WTC11 (cell line): ENCODE results near the gene CSNK1A1. TPM values are rescaled to one million over a fixed set of nuclear protein-coding genes. Genes with fewer than 3 reads are reported as not detected.
A peak's percentile ranks its signal among the peaks of the same experiment; 100 is the strongest.
"Not testable (repeated sequence)": the region's sequence is repeated elsewhere in the genome, so short reads cannot be mapped to it uniquely, and the experiment has no call there.

ENCODE experiments used
- ATAC-seq: fragments of 200-7000 bp; cut with Tn5 transposase; 2 replicates; pipeline ENCODE4 v1.10.0; 2021; ENCODE audit warnings: mild to moderate bottlenecking, moderate library complexity
- CTCF ChIA-PET: fragments of 300-600 bp; sonication (Branson Sonifier 250); formaldehyde crosslinking; loops from one replicate; lab custom pipeline; 2021; ENCODE audit warnings: antibody characterized with exemption; lab: Charles Lee
- POLR2A ChIA-PET: fragments of 350-600 bp; sonication (Branson Sonifier 250); formaldehyde crosslinking; loops from one replicate; lab custom pipeline; 2021; ENCODE audit warnings: antibody characterized with exemption; lab: Charles Lee
- DNase-seq: peaks from one replicate; pipeline ENCODE4 v3.0.0; 2021; ENCODE audit warnings: low spot score
- H3K27ac Mint-ChIP-seq: 2 replicates; pipeline ENCODE4 v1.8.0; 2021; ENCODE audit warnings: mixed read lengths
- H3K27me3 Mint-ChIP-seq: 2 replicates; pipeline ENCODE4 v1.8.0; 2021; ENCODE audit warnings: low read depth, mild to moderate bottlenecking, moderate library complexity, mixed read lengths
- H3K36me3 Mint-ChIP-seq: 2 replicates; pipeline ENCODE4 v1.8.0; 2021; ENCODE audit warnings: mixed read lengths
- H3K4me1 Mint-ChIP-seq: 2 replicates; pipeline ENCODE4 v1.8.0; 2022; ENCODE audit warnings: mixed read lengths
- H3K4me3 Mint-ChIP-seq: 2 replicates; pipeline ENCODE4 v1.8.0; 2021; ENCODE audit warnings: mild to moderate bottlenecking, moderate library complexity, mixed read lengths
- H3K9me3 Mint-ChIP-seq: 2 replicates; pipeline ENCODE4 v1.8.0; 2021; ENCODE audit warnings: mixed read lengths
- ATF6 ChIP-seq: sonication (generic); formaldehyde crosslinking; IDR thresholded peaks from 2 replicates; pipeline ENCODE4 v1.8.1; 2023; ENCODE audit warnings: mild to moderate bottlenecking, missing genetic modification reagents
- CDX4 ChIP-seq: fragments of 250-450 bp; sonication (Bioruptor Pico); IDR thresholded peaks from 2 replicates; pipeline ENCODE4 v1.9.0; 2021; ENCODE audit warnings: moderate library complexity, mild to moderate bottlenecking, inconsistent platforms, borderline replicate concordance
- GABPB1 ChIP-seq: sonication (generic); formaldehyde crosslinking; IDR thresholded peaks from 2 replicates; pipeline ENCODE4 v1.8.1; 2023; ENCODE audit warnings: mild to moderate bottlenecking, missing genetic modification reagents
- HMGXB4 ChIP-seq: sonication (generic); formaldehyde crosslinking; IDR thresholded peaks from 2 replicates; pipeline ENCODE4 v1.8.1; 2023; ENCODE audit warnings: mild to moderate bottlenecking, moderate library complexity, missing genetic modification reagents
- PRDM15 ChIP-seq: sonication (generic); formaldehyde crosslinking; IDR thresholded peaks from 2 replicates; pipeline ENCODE4 v1.8.0; 2022; ENCODE audit warnings: missing genetic modification reagents
- SMAD3 ChIP-seq: sonication (generic); formaldehyde crosslinking; IDR thresholded peaks from 2 replicates; pipeline ENCODE4 v1.8.0; 2022; ENCODE audit warnings: missing genetic modification reagents, mild to moderate bottlenecking, borderline replicate concordance
- SP1 ChIP-seq: sonication (generic); formaldehyde crosslinking; conservative IDR thresholded peaks from 2 replicates; pipeline ENCODE4 v1.8.1; 2022; ENCODE audit warnings: missing genetic modification reagents
- ZNF121 ChIP-seq: sonication (generic); formaldehyde crosslinking; IDR thresholded peaks from 2 replicates; pipeline ENCODE4 v1.8.0; 2023; ENCODE audit warnings: missing genetic modification reagents
- ZNF532 ChIP-seq: fragments of 250-450 bp; sonication (Bioruptor Pico); IDR thresholded peaks from 2 replicates; pipeline ENCODE4 v1.9.0; 2021; ENCODE audit warnings: mild to moderate bottlenecking, borderline replicate concordance
- ZSCAN18 ChIP-seq: fragments of 250-450 bp; sonication (Bioruptor Pico); IDR thresholded peaks from 2 replicates; pipeline ENCODE4 v2.1.2; 2022; ENCODE audit warnings: mild to moderate bottlenecking, moderate library complexity
- total RNA-seq: library from RNA; stranded (reverse); gene quantifications from 3 replicates; pipeline ENCODE4 v1.2.3, GENCODE V29; 2021

The CSNK1A1 gene
- total RNA-seq, 1 experiment from 2014 or later, result 276 TPM

- TF ChIP-seq SMAD3 (CRISPR knock-in tag), result no peak
Observed at GRCh38 chr5:149517461-149518122, 33.6 kb downstream of the CSNK1A1 start (continued).

GRCh38 chr5:149514512-149514911, 36.7 kb downstream of the CSNK1A1 start:
- Mint-ChIP-seq H3K4me1 (peaks cover 37% of the 10 kb centered on the region), H3K36me3 (peaks cover 29% of the 10 kb centered on the region), H3K27ac (peak overlapping the region; percentile 89), H3K9me3 (no peaks in the 10 kb centered on the region), H3K27me3 (no peaks in the 10 kb centered on the region), H3K4me3 (no peak overlapping the region)
- DNase-seq, result no peak
- ChIA-PET CTCF (interaction anchor here (2.1 kb wide), 1 partner anchor 50 kb away, joined by 4 read pairs; no protein-coding TSS in a partner anchor), POLR2A (interaction anchor here (0.6 kb wide), 1 partner anchor 37 kb away, joined by 5 read pairs; no protein-coding TSS in a partner anchor)
- ATAC-seq, result no peak
- TF ChIP-seq PRDM15 (CRISPR knock-in tag) (no peak), HMGXB4 (CRISPR knock-in tag) (no peak), SP1 (CRISPR knock-in tag) (no peak)

GRCh38 chr5:149513372-149513947, 37.8 kb downstream of the CSNK1A1 start:
- Mint-ChIP-seq H3K4me1 (peaks cover 27% of the 10 kb centered on the region), H3K36me3 (peaks cover 35% of the 10 kb centered on the region)
- H3K4me3 Mint-ChIP-seq, H3K27me3 Mint-ChIP-seq, ATAC-seq, DNase-seq, POLR2A ChIA-PET, H3K27ac Mint-ChIP-seq, H3K9me3 Mint-ChIP-seq: not testable (repeated sequence)
- CTCF ChIA-PET, result interaction anchor here (0.5 to 2.1 kb wide), 2 partner anchors 47 to 52 kb away, joined by 3 to 4 read pairs; no protein-coding TSS in a partner anchor

GRCh38 chr5:149510136-149510535, 41.1 kb downstream of the CSNK1A1 start:
- no peak for ATAC-seq
- Mint-ChIP-seq H3K36me3 (peaks cover 66% of the 10 kb centered on the region), H3K4me1 (peaks cover 2% of the 10 kb centered on the region; the same call in 1 of the 2 replicates), H3K4me3 (no peak overlapping the region), H3K27ac (no peak overlapping the region; the same call in 1 of the 2 replicates), H3K9me3 (no peaks in the 10 kb centered on the region), H3K27me3 (no peaks in the 10 kb centered on the region)
- ChIA-PET POLR2A (interaction anchor here (0.9 kb wide), 1 partner anchor 108 kb away, joined by 3 read pairs; no protein-coding TSS in a partner anchor), CTCF (no interaction called here)
- TF ChIP-seq GABPB1 (CRISPR knock-in tag) (no peak), ZNF121 (0 out of 2 replicates have a peak, but pooled peaks have one; percentile 57)
- no peak for DNase-seq

- no peak for TF ChIP-seq ZSCAN18
- TF ChIP-seq ZNF532 (CRISPR knock-in tag), result no peak
- TF ChIP-seq ATF6 (CRISPR knock-in tag), result no peak
- TF ChIP-seq CDX4 (CRISPR knock-in tag), result no peak
- DNase-seq (no peak), ATAC-seq (no peak)
- Mint-ChIP-seq H3K27ac (no peak overlapping the region), H3K27me3 (no peaks in the 10 kb centered on the region), H3K9me3 (no peaks in the 10 kb centered on the region), H3K4me3 (no peak overlapping the region), H3K4me1 (peaks cover 10% of the 10 kb centered on the region), H3K36me3 (peaks cover 71% of the 10 kb centered on the region)
- ChIA-PET CTCF (no interaction called here), POLR2A (no interaction called here)
Observed at GRCh38 chr5:149504677-149505076, 46.6 kb downstream of the CSNK1A1 start.
